Upper lobe of right lung (tissue), 1 donor: ENCODE measurements around the gene HERC6. TPM values are rescaled to one million over a fixed set of nuclear protein-coding genes. Genes with fewer than 3 reads are reported as not detected.

Experiments
- ATAC-seq: fragments of 200-7000 bp; cut with Tn5 transposase; one replicate; pipeline ENCODE4 v1.9.1; 2020; ENCODE audit warnings: mild to moderate bottlenecking, moderate library complexity
- DNase-seq: peaks from one replicate; pipeline ENCODE4 v3.0.0-alpha.2; 2020
- H3K27ac ChIP-seq: fragments of 200-600 bp; one replicate; pipeline ENCODE4 v1.8.0; 2022
- H3K27me3 ChIP-seq: fragments of 200-600 bp; one replicate; pipeline ENCODE4 v1.8.0; 2022; ENCODE audit warnings: mild to moderate bottlenecking
- H3K36me3 ChIP-seq: fragments of 200-600 bp; one replicate; pipeline ENCODE4 v1.8.0; 2022
- H3K4me1 ChIP-seq: fragments of 200-600 bp; one replicate; pipeline ENCODE4 v1.8.0; 2022
- H3K4me3 ChIP-seq: fragments of 200-600 bp; one replicate; pipeline ENCODE4 v1.8.0; 2022; ENCODE audit warnings: mild to moderate bottlenecking
- H3K9me3 ChIP-seq: fragments of 200-600 bp; one replicate; pipeline ENCODE4 v1.8.0; 2022
- intact Hi-C: fragments of 100-400 bp; cut with DNase I; formaldehyde crosslinking; loops from one replicate; pipeline ENCODE4 v1.11.0; 2022
- total RNA-seq: library from RNA; stranded (reverse); fragmentation: NEBNext Ultra II Directional; extraction: Animal tissue kit (Norgen Biotek cat#: 25700); gene quantifications from one replicate; pipeline ENCODE4 v1.2.1, GENCODE V29; 2021
- TF ChIP-seq, protein P1 (sequence below): fragments of 200-600 bp; IDR thresholded peaks from one replicate; pipeline ENCODE4 v1.8.0; 2022; ENCODE audit warnings: antibody characterized with exemption
- donor health status: DM: no; HTN: yes; CAD: no; lungs with severe emphysema.

Gene HERC6
- total RNA-seq, 1 donor from 2014 or later = 13.0 TPM

DNA sequence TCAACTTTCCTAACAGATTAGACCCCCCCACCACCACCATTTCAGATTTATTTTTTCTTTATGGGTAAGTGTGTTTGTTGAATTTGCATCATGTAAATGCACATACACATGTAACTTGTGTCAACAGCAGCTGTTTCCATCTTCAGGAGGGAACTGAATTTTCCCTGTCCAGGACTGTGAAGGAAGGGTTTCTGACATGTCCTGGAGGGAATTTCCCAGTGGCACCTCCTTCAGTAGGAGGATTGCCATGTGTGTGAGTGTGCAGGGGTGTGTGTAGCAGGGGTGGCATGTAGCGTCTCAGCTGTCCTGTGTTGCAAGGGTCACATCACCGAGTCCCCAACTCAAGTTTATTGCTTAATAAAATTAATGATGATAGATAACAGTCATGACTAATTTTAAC lies 19.7 kb downstream of the HERC6 start:
- Histone ChIP-seq H3K4me3 (no peak overlapping the region), H3K27me3 (no peaks in the 10 kb centered on the region), H3K9me3 (no peaks in the 10 kb centered on the region), H3K4me1 (no peaks in the 10 kb centered on the region), H3K36me3 (peaks cover 47% of the 10 kb centered on the region), H3K27ac (no peak overlapping the region)
- no peak for ATAC-seq
- TF ChIP-seq, protein P1, sequence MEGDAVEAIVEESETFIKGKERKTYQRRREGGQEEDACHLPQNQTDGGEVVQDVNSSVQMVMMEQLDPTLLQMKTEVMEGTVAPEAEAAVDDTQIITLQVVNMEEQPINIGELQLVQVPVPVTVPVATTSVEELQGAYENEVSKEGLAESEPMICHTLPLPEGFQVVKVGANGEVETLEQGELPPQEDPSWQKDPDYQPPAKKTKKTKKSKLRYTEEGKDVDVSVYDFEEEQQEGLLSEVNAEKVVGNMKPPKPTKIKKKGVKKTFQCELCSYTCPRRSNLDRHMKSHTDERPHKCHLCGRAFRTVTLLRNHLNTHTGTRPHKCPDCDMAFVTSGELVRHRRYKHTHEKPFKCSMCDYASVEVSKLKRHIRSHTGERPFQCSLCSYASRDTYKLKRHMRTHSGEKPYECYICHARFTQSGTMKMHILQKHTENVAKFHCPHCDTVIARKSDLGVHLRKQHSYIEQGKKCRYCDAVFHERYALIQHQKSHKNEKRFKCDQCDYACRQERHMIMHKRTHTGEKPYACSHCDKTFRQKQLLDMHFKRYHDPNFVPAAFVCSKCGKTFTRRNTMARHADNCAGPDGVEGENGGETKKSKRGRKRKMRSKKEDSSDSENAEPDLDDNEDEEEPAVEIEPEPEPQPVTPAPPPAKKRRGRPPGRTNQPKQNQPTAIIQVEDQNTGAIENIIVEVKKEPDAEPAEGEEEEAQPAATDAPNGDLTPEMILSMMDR = no peak
- DNase-seq = no peak
- intact Hi-C loops = no loop called here

DNA sequence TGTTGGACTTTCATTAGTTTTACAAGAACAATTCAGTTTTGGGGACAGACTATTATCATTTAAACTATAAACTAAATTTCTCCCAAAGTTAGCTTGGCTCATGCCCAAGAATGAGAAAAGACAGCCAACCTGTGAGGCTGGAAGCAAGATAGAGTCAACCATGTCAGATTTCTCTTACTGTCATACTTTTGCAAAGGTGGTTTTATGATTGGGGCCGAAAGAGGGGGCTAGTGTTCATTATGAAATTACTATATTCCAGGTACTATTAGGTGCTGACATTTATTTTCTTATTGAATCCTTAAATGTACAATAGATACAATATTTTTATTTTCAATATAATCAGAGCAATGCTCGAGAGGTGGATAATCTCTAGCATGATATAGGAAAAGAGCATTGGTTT lies 30.6 kb downstream of the HERC6 start:
- H3K27ac ChIP-seq = no peak overlapping the region
- H3K4me1 ChIP-seq = no peaks in the 10 kb centered on the region
- H3K9me3 ChIP-seq = no peaks in the 10 kb centered on the region
- TF ChIP-seq, protein P1 = no peak
- intact Hi-C loops = no loop called here
- H3K36me3 ChIP-seq = peaks cover 10% of the 10 kb centered on the region
- DNase-seq = no peak
- ATAC-seq = no peak
- H3K27me3 ChIP-seq = no peaks in the 10 kb centered on the region
- no peak overlapping the region for H3K4me3 ChIP-seq

DNA sequence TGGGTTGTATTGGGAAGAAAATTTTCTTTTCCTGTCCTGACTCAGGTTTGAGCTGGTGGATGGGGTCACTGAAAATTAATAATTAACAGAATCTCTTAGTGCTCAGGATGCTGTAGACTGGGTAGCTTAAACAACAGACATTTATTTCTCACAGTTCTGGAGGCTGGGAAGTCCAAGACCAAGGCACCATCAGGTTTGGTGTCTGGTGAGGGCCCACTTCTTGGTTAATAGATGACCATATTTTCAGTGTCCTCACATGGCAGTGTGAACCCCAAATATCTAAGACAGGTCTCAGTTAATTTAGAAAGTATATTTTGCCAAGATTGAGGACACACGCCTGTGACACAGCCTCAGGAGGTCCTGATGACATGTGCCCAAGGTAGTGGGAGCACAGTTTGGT lies 31.1 kb downstream of the HERC6 start:
- ATAC-seq = no peak
- no peaks in the 10 kb centered on the region for H3K4me1 ChIP-seq
- no peak overlapping the region for H3K4me3 ChIP-seq
- H3K27ac ChIP-seq = no peak overlapping the region
- intact Hi-C loops = no loop called here
- TF ChIP-seq, protein P1 = no peak
- no peaks in the 10 kb centered on the region for H3K9me3 ChIP-seq
- H3K36me3 ChIP-seq = peaks cover 6% of the 10 kb centered on the region
- H3K27me3 ChIP-seq = no peaks in the 10 kb centered on the region
- no peak for DNase-seq

DNA sequence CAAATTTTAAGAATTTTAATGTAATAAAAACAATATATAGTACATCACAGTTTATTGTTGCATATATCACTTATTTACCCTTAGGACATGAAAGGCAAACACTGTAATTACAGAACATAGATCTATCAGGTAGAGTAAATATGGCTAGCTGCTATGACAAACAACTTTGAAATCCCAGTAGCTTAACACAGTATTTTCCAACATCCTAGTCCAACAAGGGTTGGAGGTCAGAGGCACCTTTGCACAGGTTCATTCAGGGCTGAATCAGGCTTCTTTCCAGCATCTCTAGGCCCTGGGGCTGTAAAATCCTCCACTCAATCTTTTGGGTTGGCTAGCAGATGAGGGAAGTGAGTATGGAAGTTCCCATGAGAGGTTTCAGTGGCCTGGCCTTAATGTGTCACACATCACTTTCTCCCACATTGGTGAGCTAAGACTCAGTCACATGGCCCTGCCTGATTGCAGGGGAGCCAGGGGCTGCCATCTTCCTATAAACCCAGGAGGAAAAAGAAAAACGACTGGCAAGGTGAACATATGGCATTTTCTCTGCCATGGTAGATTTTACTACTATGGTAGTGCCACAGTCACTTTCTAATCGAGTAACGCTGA lies 32.9 kb downstream of the HERC6 start:
- ATAC-seq (no peak), DNase-seq (no peak)
- TF ChIP-seq, protein P1 = no peak
- H3K27me3 ChIP-seq = no peaks in the 10 kb centered on the region
- no peak overlapping the region for H3K4me3 ChIP-seq
- no peaks in the 10 kb centered on the region for H3K4me1 ChIP-seq
- H3K27ac ChIP-seq = no peak overlapping the region
- H3K9me3 ChIP-seq = no peaks in the 10 kb centered on the region
- intact Hi-C loops = no loop called here
- H3K36me3 ChIP-seq = no peaks in the 10 kb centered on the region

DNA sequence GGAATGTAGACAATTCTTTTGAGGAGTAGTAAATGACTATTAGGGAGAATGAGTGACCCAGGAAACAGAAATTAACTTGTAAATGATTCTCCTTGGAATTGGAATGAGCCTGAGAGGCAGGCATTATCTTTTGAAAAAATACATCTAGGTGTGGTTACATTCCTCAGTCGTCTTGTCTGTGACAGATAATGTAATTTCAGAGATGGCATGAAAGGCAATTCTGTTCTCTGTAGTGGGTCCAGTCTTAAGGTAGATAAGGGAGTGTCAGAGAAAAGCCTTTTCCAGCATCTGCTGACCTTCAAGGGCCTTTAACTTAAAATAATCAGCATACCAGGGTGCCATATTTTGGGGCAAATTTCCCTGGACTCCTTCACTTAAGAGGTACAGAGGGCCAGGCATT lies 35.1 kb downstream of the HERC6 start:
- H3K9me3 ChIP-seq = no peaks in the 10 kb centered on the region
- H3K4me3 ChIP-seq = no peak overlapping the region
- no peak for DNase-seq
- ATAC-seq = no peak
- H3K27ac ChIP-seq = no peak overlapping the region
- intact Hi-C loops = no loop called here
- H3K27me3 ChIP-seq = no peaks in the 10 kb centered on the region
- H3K4me1 ChIP-seq = no peaks in the 10 kb centered on the region
- H3K36me3 ChIP-seq = no peaks in the 10 kb centered on the region
- TF ChIP-seq, protein P1 = no peak

DNA sequence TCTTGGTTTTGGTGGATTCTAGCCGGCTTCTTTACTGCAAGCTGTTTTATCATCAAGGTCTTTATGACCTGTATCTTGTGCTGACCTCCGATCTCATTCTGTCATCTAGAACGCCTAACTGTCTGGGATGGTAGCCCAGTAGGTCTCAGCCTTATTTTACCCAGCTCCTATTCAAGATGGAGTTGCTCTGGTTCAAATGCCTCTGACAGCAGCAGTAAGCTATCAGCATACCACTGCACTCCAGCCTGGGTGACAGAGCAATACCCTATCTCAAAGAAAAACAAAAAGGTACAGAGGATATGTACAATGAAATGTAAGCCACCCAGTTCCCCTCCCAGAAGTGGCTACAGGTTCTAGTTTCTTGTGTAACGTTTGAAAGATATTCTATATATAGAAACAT lies 36.1 kb downstream of the HERC6 start:
- Histone ChIP-seq H3K9me3 (no peaks in the 10 kb centered on the region), H3K36me3 (no peaks in the 10 kb centered on the region), H3K4me1 (no peaks in the 10 kb centered on the region), H3K27ac (no peak overlapping the region), H3K27me3 (no peaks in the 10 kb centered on the region), H3K4me3 (no peak overlapping the region)
- TF ChIP-seq, protein P1 = no peak
- ATAC-seq = no peak
- DNase-seq = no peak
- intact Hi-C loops = no loop called here
